Measurements from ENCODE around the gene GJB6.

The GJB6 gene

DNA sequence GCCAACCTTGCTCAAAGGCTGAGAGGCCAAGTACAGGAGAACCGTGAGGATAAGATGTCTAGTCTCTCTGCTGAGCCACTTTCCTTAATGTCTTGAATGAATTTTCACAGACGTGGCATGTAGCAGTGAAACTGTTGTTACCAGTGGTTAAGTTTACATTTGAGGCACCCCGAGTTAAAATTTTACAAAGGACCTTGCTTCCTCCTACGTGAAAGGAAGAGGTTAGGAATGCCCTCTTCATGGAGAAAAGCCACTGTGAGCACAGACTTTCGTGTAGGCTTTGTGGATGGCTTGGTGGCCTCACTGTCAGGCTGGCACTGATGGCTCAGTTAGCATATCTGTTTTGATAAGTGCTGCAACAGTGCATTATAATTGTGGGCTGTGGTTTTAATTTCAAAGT, 42.0 kb downstream of the GJB6 start:
- peaks cover 15% of the 10 kb centered on the region for H3K27me3 ChIP-seq (ENCODE audit: insufficient read depth, poor library complexity, severe bottlenecking)
- no peak overlapping the region for H3K4me3 ChIP-seq (replicated peaks; ENCODE audit: insufficient read depth, low read length)
- no peak for DNase-seq (ENCODE audit: low read depth in 1 of 2, low spot score in 1 of 2)
- H3K27ac ChIP-seq (replicated peaks), result no peak overlapping the region
- no peak for TF ChIP-seq SPI1 (IDR thresholded peaks at IDR 0.05; ENCODE audit: borderline replicate concordance, low read depth)
- no peak for TF ChIP-seq CTCF (IDR thresholded peaks at IDR 0.05; ENCODE audit: insufficient read depth, low read length)
- no peak for TF ChIP-seq REST (IDR thresholded peaks at IDR 0.05; ENCODE audit: insufficient replicate concordance, low read depth)
- TF ChIP-seq POLR2AphosphoS5 (IDR thresholded peaks at IDR 0.05; ENCODE audit: low read depth), result no peak
- TF ChIP-seq GABPA (IDR thresholded peaks at IDR 0.05; ENCODE audit: low read depth), result no peak

GRCh38 chr13:20188667-20189553, 43.2 kb downstream of the GJB6 start:
- H3K4me3 ChIP-seq (replicated peaks; ENCODE audit: insufficient read depth, low read length), result no peak overlapping the region
- peak overlapping the region; percentile 59 for H3K27ac ChIP-seq (replicated peaks)
- peaks cover 4% of the 10 kb centered on the region for H3K27me3 ChIP-seq (ENCODE audit: insufficient read depth, poor library complexity, severe bottlenecking)
- DNase-seq (ENCODE audit: low read depth in 1 of 2, low spot score in 1 of 2), result peak; percentile 89 to 95
- TF ChIP-seq POLR2AphosphoS5 (IDR thresholded peaks at IDR 0.05; ENCODE audit: low read depth), result peak; percentile 50
- TF ChIP-seq GABPA (IDR thresholded peaks at IDR 0.05; ENCODE audit: low read depth), result peak; percentile 92
- no peak for TF ChIP-seq REST (IDR thresholded peaks at IDR 0.05; ENCODE audit: insufficient replicate concordance, low read depth)
- TF ChIP-seq CTCF (IDR thresholded peaks at IDR 0.05; ENCODE audit: insufficient read depth, low read length), result peak; percentile 64
- TF ChIP-seq SPI1 (IDR thresholded peaks at IDR 0.05; ENCODE audit: borderline replicate concordance, low read depth), result peak; percentile 47; the same call in 1 of the 2 replicates

- no peak overlapping the region for H3K27ac ChIP-seq (replicated peaks)
- H3K27me3 ChIP-seq (ENCODE audit: insufficient read depth, poor library complexity, severe bottlenecking), result no peaks in the 10 kb centered on the region
- TF ChIP-seq SPI1 (IDR thresholded peaks at IDR 0.05; ENCODE audit: borderline replicate concordance, low read depth), result no peak
- TF ChIP-seq CTCF (IDR thresholded peaks at IDR 0.05; ENCODE audit: insufficient read depth, low read length), result no peak
- TF ChIP-seq REST (IDR thresholded peaks at IDR 0.05; ENCODE audit: insufficient replicate concordance, low read depth), result no peak
- TF ChIP-seq GABPA (IDR thresholded peaks at IDR 0.05; ENCODE audit: low read depth), result no peak
- TF ChIP-seq POLR2AphosphoS5 (IDR thresholded peaks at IDR 0.05; ENCODE audit: low read depth), result no peak
- no peak for DNase-seq (ENCODE audit: low read depth in 1 of 2, low spot score in 1 of 2)
- H3K4me3 ChIP-seq (replicated peaks; ENCODE audit: insufficient read depth, low read length), result no peak overlapping the region
Measured at GRCh38 chr13:20186771-20187170, 45.3 kb downstream of the GJB6 start.
